ENCODE measurements around the gene NHERF2. TPM values are rescaled to one million over a fixed set of nuclear protein-coding genes. Genes with fewer than 3 reads are reported as not detected.

NHERF2 gene
- total and polyA plus RNA-seq, 2 of the 4 experiments (the other 2 are of a cell fraction) = 18.6 to 77.8 TPM

DNA sequence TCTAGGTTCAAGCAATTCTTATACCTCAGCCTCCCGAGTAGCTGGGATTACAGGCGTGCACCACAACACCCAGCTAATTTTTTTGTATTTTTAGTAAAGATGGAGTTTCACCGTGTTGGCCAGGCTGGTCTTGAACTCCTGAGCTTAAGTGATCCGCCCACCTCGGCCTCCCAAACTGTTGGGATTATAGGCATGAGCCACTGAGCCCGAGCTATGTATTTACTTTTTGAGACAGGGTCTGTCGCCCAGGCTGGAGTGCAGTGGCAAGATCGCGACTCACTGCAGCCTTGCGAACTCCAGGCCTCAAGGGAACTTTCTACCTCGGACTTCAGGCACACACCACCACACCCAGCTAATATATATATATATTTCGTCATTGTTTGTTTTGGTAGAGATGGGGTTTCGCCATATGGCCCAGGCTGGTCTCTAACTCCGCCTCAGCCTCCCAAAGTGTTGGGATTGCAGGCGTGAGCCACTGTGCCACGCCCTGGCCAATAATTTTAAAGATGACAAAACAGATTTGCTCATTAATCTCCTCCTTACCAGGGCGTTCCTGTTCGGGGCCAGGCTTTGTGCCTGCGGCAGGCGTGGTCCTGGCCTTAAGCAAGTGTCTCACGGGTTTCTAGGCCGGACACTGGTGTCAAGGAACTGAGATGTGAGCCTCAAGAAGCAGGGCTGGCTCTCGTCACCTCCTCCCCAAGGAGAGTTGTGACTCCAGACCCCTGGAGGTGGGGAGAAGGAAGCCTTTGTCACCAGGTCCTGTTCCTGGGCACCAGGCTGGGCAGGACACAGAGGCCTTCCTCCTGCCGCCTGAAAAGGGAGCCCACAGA, 11.4 kb upstream of the NHERF2 start:
- BruUV-seq (replicated peaks) = no TSS peak
- peak overlapping the region in 1 of 2 experiments; percentile 18; a peak in 1 of 4 replicates for H4K8ac ChIP-seq (ENCODE audit: low read depth in 2 of 2, low read length in 2 of 2)
- peak overlapping the region; percentile 81 for H3K4ac ChIP-seq (ENCODE audit: low read depth, low read length)
- H3K9me3 ChIP-seq (ENCODE audit: control insufficient read depth, insufficient read depth, low read length) = no peaks in the 10 kb centered on the region
- H2BK20ac ChIP-seq (ENCODE audit: low read depth, low read length) = no peak overlapping the region
- H2BK5ac ChIP-seq (ENCODE audit: low read depth, low read length, poor library complexity, severe bottlenecking) = no peak overlapping the region
- 55% methylated on average over 2 of the region's 24 CpGs; no CpG with 5 or more reads in 1 of the 2 experiments for WGBS, 2 experiments (ENCODE audit: extremely low coverage in 2 of 2, insufficient read length in 1 of 2)
- H3K4me3 ChIP-seq (ENCODE audit: insufficient read depth, low read depth, low read length) = no peak overlapping the region
- in situ Hi-C loops (cut with MboI; ENCODE audit: low sequenced_read_pairs) (no loop called here), dilution Hi-C loops (cut with HindIII; ENCODE audit: low sequenced_read_pairs, unreplicated experiment) (no loop called here), intact Hi-C loops (cut with micrococcal nuclease) (no loop called here)
- H2AK5ac ChIP-seq (ENCODE audit: low read depth, low read length) = peak overlapping the region; percentile 74
- ChIA-PET CTCF (no interaction called here), POLR2A (ENCODE audit: unreplicated experiment) (no interaction called here)
- H3K4me1 ChIP-seq (ENCODE audit: control insufficient read depth, insufficient read depth, low read length) = peaks cover 7% of the 10 kb centered on the region
- ATAC-seq (ENCODE audit: low read depth) (peak; percentile 67), DNase-seq (peak; percentile 47)
- H2BK120ac ChIP-seq (ENCODE audit: low read depth, low read length) = peak overlapping the region; percentile 14
- peak overlapping the region; percentile 76; the same call in 1 of the 2 replicates for H3K14ac ChIP-seq (replicated peaks; ENCODE audit: low read depth, low read length)
- H3K4me2 ChIP-seq (ENCODE audit: low read depth, low read length) = no peak overlapping the region
- H2BK15ac ChIP-seq (ENCODE audit: low read depth, low read length) = no peak overlapping the region; the same call in 2 of the 3 replicates
- peak overlapping the region; percentile 6; the same call in 1 of the 2 replicates for H4K91ac ChIP-seq (ENCODE audit: insufficient read depth, low read depth, low read length)
- H3K27me3 ChIP-seq (ENCODE audit: control insufficient read depth, insufficient read depth, low read length) = peaks cover 15% of the 10 kb centered on the region; the same call in 1 of the 2 replicates
- H2AK9ac ChIP-seq (replicated peaks; ENCODE audit: low read depth, low read length, poor library complexity) = peak overlapping the region; percentile 72
- H4K5ac ChIP-seq (ENCODE audit: low read depth, low read length) = no peak overlapping the region
- peak overlapping the region; percentile 24; the same call in 1 of the 2 replicates for H3K18ac ChIP-seq (ENCODE audit: low read depth, low read length)
- no peak overlapping the region for H3K27ac ChIP-seq (ENCODE audit: insufficient read depth, low read length)
- no peaks in the 10 kb centered on the region for H4K20me1 ChIP-seq (ENCODE audit: insufficient read depth, low read length)
- H2AFZ ChIP-seq (replicated peaks; ENCODE audit: low read length, poor library complexity) = peak overlapping the region; percentile 72
- peaks cover 4 to 7% of the 10 kb centered on the region in 2 experiments; a peak in 3 of 4 replicates for H3K79me1 ChIP-seq (ENCODE audit: low read depth in 1 of 2, low read length in 2 of 2)
- H3K56ac ChIP-seq (ENCODE audit: extremely low read depth, insufficient read depth, low read length) = no peak overlapping the region
- H3K9me1 ChIP-seq (ENCODE audit: insufficient read depth, low read length) = peaks cover 6% of the 10 kb centered on the region
- TF ChIP-seq CEBPB (IDR thresholded peaks at IDR 0.05; ENCODE audit: low read depth, low read length) (peak; percentile 56; the same call in 1 of the 2 replicates), NFE2L2 (IDR thresholded peaks at IDR 0.05; ENCODE audit: low read depth, low read length) (no peak)
- no peak overlapping the region; the same call in 1 of the 2 replicates for H3K23ac ChIP-seq (ENCODE audit: low read depth, low read length)
- no peak overlapping the region for H3K9ac ChIP-seq (ENCODE audit: low read depth, low read length)
- H3K36me3 ChIP-seq (ENCODE audit: control insufficient read depth, insufficient read depth, low read length) = no peaks in the 10 kb centered on the region
